ENCODE measurements around the gene PSMD13.

PSMD13 gene

GRCh38 chr11:281486-282161, 44.8 kb downstream of the PSMD13 start:
- no peak for TF ChIP-seq GATA2 (IDR thresholded peaks at IDR 0.05; ENCODE audit: low read depth, low read length)
- no peak for TF ChIP-seq GATA3 (IDR thresholded peaks at IDR 0.05; ENCODE audit: low read depth, low read length)

GRCh38 chr11:282171-282570, 45.4 kb downstream of the PSMD13 start:
- TF ChIP-seq GATA3 (IDR thresholded peaks at IDR 0.05; ENCODE audit: low read depth, low read length) = no peak
- TF ChIP-seq GATA2 (IDR thresholded peaks at IDR 0.05; ENCODE audit: low read depth, low read length) = no peak

GRCh38 chr11:282630-283360, 46.0 kb downstream of the PSMD13 start:
- no peak for TF ChIP-seq GATA2 (IDR thresholded peaks at IDR 0.05; ENCODE audit: low read depth, low read length)
- no peak for TF ChIP-seq GATA3 (IDR thresholded peaks at IDR 0.05; ENCODE audit: low read depth, low read length)

- TF ChIP-seq GATA2 (IDR thresholded peaks at IDR 0.05; ENCODE audit: low read depth, low read length) (no peak), GATA3 (IDR thresholded peaks at IDR 0.05; ENCODE audit: low read depth, low read length) (no peak)
Measured at GRCh38 chr11:283405-284104, 46.8 kb downstream of the PSMD13 start.

- TF ChIP-seq GATA2 (IDR thresholded peaks at IDR 0.05; ENCODE audit: low read depth, low read length) (no peak), GATA3 (IDR thresholded peaks at IDR 0.05; ENCODE audit: low read depth, low read length) (no peak)
Measured at GRCh38 chr11:284105-285020, 47.6 kb downstream of the PSMD13 start.

- TF ChIP-seq GATA2 (IDR thresholded peaks at IDR 0.05; ENCODE audit: low read depth, low read length) (no peak), GATA3 (IDR thresholded peaks at IDR 0.05; ENCODE audit: low read depth, low read length) (no peak)
Measured at GRCh38 chr11:285021-285893, 48.5 kb downstream of the PSMD13 start.

GRCh38 chr11:285894-286220, 49.1 kb downstream of the PSMD13 start:
- TF ChIP-seq GATA3 (IDR thresholded peaks at IDR 0.05; ENCODE audit: low read depth, low read length) = no peak
- TF ChIP-seq GATA2 (IDR thresholded peaks at IDR 0.05; ENCODE audit: low read depth, low read length) = no peak

- TF ChIP-seq GATA2 (IDR thresholded peaks at IDR 0.05; ENCODE audit: low read depth, low read length) (no peak), GATA3 (IDR thresholded peaks at IDR 0.05; ENCODE audit: low read depth, low read length) (no peak)
Measured at GRCh38 chr11:287821-288477, 51.2 kb downstream of the PSMD13 start.

- TF ChIP-seq GATA3 (IDR thresholded peaks at IDR 0.05; ENCODE audit: low read depth, low read length) = no peak
- no peak for TF ChIP-seq GATA2 (IDR thresholded peaks at IDR 0.05; ENCODE audit: low read depth, low read length)
Measured at GRCh38 chr11:288478-289397, 52.0 kb downstream of the PSMD13 start, which contains the start of gene PGGHG. TSS of gene PGGHG (plus strand) at chr11:289126. CDS start at chr11:289817, 691 bp downstream.

GRCh38 chr11:289398-289711, 52.6 kb downstream of the PSMD13 start:
- TF ChIP-seq GATA3 (IDR thresholded peaks at IDR 0.05; ENCODE audit: low read depth, low read length) (no peak), GATA2 (IDR thresholded peaks at IDR 0.05; ENCODE audit: low read depth, low read length) (no peak)

- no peak for TF ChIP-seq GATA3 (IDR thresholded peaks at IDR 0.05; ENCODE audit: low read depth, low read length)
Measured at GRCh38 chr11:289712-290620, 53.2 kb downstream of the PSMD13 start.
